ENCODE results near the gene SPON1.
"Not testable (repeated sequence)": the region's sequence is repeated elsewhere in the genome, so short reads cannot be mapped to it uniquely, and the experiment has no call there.

The SPON1 gene

GRCh38 chr11:14124886-14125285 is 162.4 kb downstream of the SPON1 start:
- DNase-seq (ENCODE audit: low spot score) = no peak

GRCh38 chr11:14125529-14125928 is 163.0 kb downstream of the SPON1 start:
- no peak for DNase-seq (ENCODE audit: low spot score)

GRCh38 chr11:14127679-14128078 is 165.2 kb downstream of the SPON1 start:
- DNase-seq (ENCODE audit: low spot score) = no peak

GRCh38 chr11:14132312-14132711 is 169.8 kb downstream of the SPON1 start:
- no peak for DNase-seq (ENCODE audit: low spot score)

GRCh38 chr11:14133381-14133780 is 170.9 kb downstream of the SPON1 start:
- DNase-seq (ENCODE audit: low spot score) = no peak

GRCh38 chr11:14136561-14136960 is 174.0 kb downstream of the SPON1 start:
- no peak for DNase-seq (ENCODE audit: low spot score)

- no peak for DNase-seq (ENCODE audit: low spot score)
Measured at GRCh38 chr11:14137284-14137683, 174.8 kb downstream of the SPON1 start.

- DNase-seq (ENCODE audit: low spot score) = no peak
Measured at GRCh38 chr11:14140991-14141390, 178.5 kb downstream of the SPON1 start.

GRCh38 chr11:14141676-14142075 is 179.2 kb downstream of the SPON1 start:
- no peak for DNase-seq (ENCODE audit: low spot score)

- no peak for DNase-seq (ENCODE audit: low spot score)
Measured at GRCh38 chr11:14144934-14145333, 182.4 kb downstream of the SPON1 start.

GRCh38 chr11:14148653-14149273 is 186.2 kb downstream of the SPON1 start:
- DNase-seq (ENCODE audit: low spot score) = peak; percentile 28

GRCh38 chr11:14149683-14150082 is 187.2 kb downstream of the SPON1 start:
- DNase-seq (ENCODE audit: low spot score) = no peak

- DNase-seq (ENCODE audit: low spot score) = no peak
Measured at GRCh38 chr11:14150878-14151277, 188.4 kb downstream of the SPON1 start.

GRCh38 chr11:14154103-14154502 is 191.6 kb downstream of the SPON1 start:
- DNase-seq (ENCODE audit: low spot score) = not testable (repeated sequence)

GRCh38 chr11:14158393-14158792 is 195.9 kb downstream of the SPON1 start:
- DNase-seq (ENCODE audit: low spot score) = no peak

- no peak for DNase-seq (ENCODE audit: low spot score)
Measured at GRCh38 chr11:14163576-14163975, 201.1 kb downstream of the SPON1 start.

- DNase-seq (ENCODE audit: low spot score) = not testable (repeated sequence)
Measured at GRCh38 chr11:14173679-14174078, 211.2 kb downstream of the SPON1 start.

- no peak for DNase-seq (ENCODE audit: low spot score)
Measured at GRCh38 chr11:14179116-14179820, 216.7 kb downstream of the SPON1 start.

GRCh38 chr11:14181121-14181520 is 218.6 kb downstream of the SPON1 start:
- DNase-seq (ENCODE audit: low spot score) = no peak

GRCh38 chr11:14182833-14183364 is 220.4 kb downstream of the SPON1 start:
- DNase-seq (ENCODE audit: low spot score) = no peak

- no peak for DNase-seq (ENCODE audit: low spot score)
Measured at GRCh38 chr11:14184028-14184940, 221.8 kb downstream of the SPON1 start.

- DNase-seq (ENCODE audit: low spot score) = no peak
Measured at GRCh38 chr11:14185461-14185860, 222.9 kb downstream of the SPON1 start.

Measured in CD4-positive, alpha-beta T cell treated with Interleukin-6 at 100 ng/mL for 8 hours (primary cell).